ENCODE results near the gene PDCD11.

- TF ChIP-seq CTCF (IDR thresholded peaks at IDR 0.05; ENCODE audit: control extremely low read depth in 1 of 3, insufficient read depth in 1 of 3, low read depth in 1 of 3, low read length in 3 of 3) (no peak), POLR2A (IDR thresholded peaks at IDR 0.05; ENCODE audit: control extremely low read depth in 1 of 2, low read depth in 2 of 2, low read length in 2 of 2) (no peak), YY1 (IDR thresholded peaks at IDR 0.05; ENCODE audit: low read depth, low read length) (no peak), EP300 (IDR thresholded peaks at IDR 0.05; ENCODE audit: borderline replicate concordance in 1 of 2, low read depth in 2 of 2, low read length in 2 of 2) (no peak), MAFK (IDR thresholded peaks at IDR 0.05; ENCODE audit: low read depth, low read length) (no peak), E2F6 (IDR thresholded peaks at IDR 0.05) (no peak), MAX (IDR thresholded peaks at IDR 0.05) (no peak), TAF1 (IDR thresholded peaks at IDR 0.05; ENCODE audit: low read depth, low read length) (no peak), EZH2 (IDR thresholded peaks at IDR 0.05; ENCODE audit: low read depth, low read length, severe bottlenecking) (no peak), RAD21 (IDR thresholded peaks at IDR 0.05 in 1 of 2, conservative IDR thresholded peaks at IDR 0.05 in 1 of 2; ENCODE audit: low read depth in 2 of 2, low read length in 2 of 2) (no peak)
These were observed 22.2 kb upstream of the PDCD11 start for GRCh38 chr10:103374263-103374662.
